ENCODE results near the gene TMEM187.

DNA sequence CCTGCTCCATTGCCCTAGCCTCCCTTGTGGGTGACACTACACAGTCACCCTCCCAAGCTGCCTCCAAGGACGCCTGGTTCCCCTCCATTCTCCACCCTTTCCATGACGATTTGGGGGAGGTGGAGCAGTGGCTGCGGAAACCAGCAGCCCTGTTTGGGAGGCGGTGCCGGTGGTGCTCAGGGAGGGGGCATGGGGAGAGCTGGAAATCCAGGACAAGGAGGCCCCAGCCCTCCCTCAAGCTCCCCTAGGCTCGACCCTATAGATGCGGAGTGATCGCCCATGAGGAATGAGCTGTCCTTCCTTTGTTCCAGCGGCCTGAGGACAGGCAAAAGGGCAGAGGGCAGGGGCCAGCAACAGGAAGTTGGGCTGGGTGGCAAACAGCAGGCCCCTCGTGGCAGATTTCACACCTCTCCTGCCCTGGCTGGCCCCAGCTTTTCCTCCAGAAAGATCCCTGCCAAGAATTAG, 24.5 kb upstream of the TMEM187 start:
- no peak for TF ChIP-seq CTCF (IDR thresholded peaks at IDR 0.05; ENCODE audit: insufficient read depth, low read length)
- TF ChIP-seq GABPA (IDR thresholded peaks at IDR 0.05; ENCODE audit: low read depth) = no peak
- no peak for TF ChIP-seq POLR2AphosphoS5 (IDR thresholded peaks at IDR 0.05; ENCODE audit: low read depth)
- TF ChIP-seq, protein P1, sequence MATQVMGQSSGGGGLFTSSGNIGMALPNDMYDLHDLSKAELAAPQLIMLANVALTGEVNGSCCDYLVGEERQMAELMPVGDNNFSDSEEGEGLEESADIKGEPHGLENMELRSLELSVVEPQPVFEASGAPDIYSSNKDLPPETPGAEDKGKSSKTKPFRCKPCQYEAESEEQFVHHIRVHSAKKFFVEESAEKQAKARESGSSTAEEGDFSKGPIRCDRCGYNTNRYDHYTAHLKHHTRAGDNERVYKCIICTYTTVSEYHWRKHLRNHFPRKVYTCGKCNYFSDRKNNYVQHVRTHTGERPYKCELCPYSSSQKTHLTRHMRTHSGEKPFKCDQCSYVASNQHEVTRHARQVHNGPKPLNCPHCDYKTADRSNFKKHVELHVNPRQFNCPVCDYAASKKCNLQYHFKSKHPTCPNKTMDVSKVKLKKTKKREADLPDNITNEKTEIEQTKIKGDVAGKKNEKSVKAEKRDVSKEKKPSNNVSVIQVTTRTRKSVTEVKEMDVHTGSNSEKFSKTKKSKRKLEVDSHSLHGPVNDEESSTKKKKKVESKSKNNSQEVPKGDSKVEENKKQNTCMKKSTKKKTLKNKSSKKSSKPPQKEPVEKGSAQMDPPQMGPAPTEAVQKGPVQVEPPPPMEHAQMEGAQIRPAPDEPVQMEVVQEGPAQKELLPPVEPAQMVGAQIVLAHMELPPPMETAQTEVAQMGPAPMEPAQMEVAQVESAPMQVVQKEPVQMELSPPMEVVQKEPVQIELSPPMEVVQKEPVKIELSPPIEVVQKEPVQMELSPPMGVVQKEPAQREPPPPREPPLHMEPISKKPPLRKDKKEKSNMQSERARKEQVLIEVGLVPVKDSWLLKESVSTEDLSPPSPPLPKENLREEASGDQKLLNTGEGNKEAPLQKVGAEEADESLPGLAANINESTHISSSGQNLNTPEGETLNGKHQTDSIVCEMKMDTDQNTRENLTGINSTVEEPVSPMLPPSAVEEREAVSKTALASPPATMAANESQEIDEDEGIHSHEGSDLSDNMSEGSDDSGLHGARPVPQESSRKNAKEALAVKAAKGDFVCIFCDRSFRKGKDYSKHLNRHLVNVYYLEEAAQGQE (IDR thresholded peaks at IDR 0.05; ENCODE audit: insufficient replicate concordance, low read depth) = no peak

Measured in HL-60 (cell line).